ENCODE measurements around the gene SMAD6.
A peak's percentile ranks its signal among the peaks of the same experiment; 100 is the strongest.

Gene SMAD6

GRCh38 chr15:66702035-66702786 is at the start of gene SMAD6:
Gene SMAD6, plus strand, starts transcription at chr15:66702236. Its CDS starts 1,023 bp downstream, at chr15:66703259.
- peak; percentile 88 for DNase-seq

GRCh38 chr15:66652806-66653205 is 49.2 kb upstream of the SMAD6 start:
- no peak for DNase-seq

- DNase-seq: no peak
Observed at GRCh38 chr15:66653398-66653797, 48.6 kb upstream of the SMAD6 start.

- no peak for DNase-seq
Observed at GRCh38 chr15:66653852-66654251, 48.2 kb upstream of the SMAD6 start.

GRCh38 chr15:66654361-66654738 is 47.7 kb upstream of the SMAD6 start:
- DNase-seq: no peak

- peak; percentile 20 for DNase-seq
Observed at GRCh38 chr15:66654739-66655375, 47.2 kb upstream of the SMAD6 start.

- DNase-seq: no peak
Observed at GRCh38 chr15:66655511-66655910, 46.5 kb upstream of the SMAD6 start.

GRCh38 chr15:66655997-66656396 is 46.0 kb upstream of the SMAD6 start:
- DNase-seq: no peak

GRCh38 chr15:66657185-66658020 is 44.6 kb upstream of the SMAD6 start:
- no peak for DNase-seq

- no peak for DNase-seq
Observed at GRCh38 chr15:66658044-66658443, 44.0 kb upstream of the SMAD6 start.

GRCh38 chr15:66658855-66659254 is 43.2 kb upstream of the SMAD6 start:
- DNase-seq: no peak

GRCh38 chr15:66659384-66659783 is 42.7 kb upstream of the SMAD6 start:
- no peak for DNase-seq

- no peak for DNase-seq
Observed at GRCh38 chr15:66661432-66662096, 40.5 kb upstream of the SMAD6 start.

- DNase-seq: no peak
Observed at GRCh38 chr15:66662522-66662921, 39.5 kb upstream of the SMAD6 start.

GRCh38 chr15:66663664-66664063 is 38.4 kb upstream of the SMAD6 start:
- DNase-seq: no peak

- DNase-seq: no peak
Observed at GRCh38 chr15:66670175-66670574, 31.9 kb upstream of the SMAD6 start.

- DNase-seq: no peak
Observed at GRCh38 chr15:66670762-66671580, 31.1 kb upstream of the SMAD6 start.

GRCh38 chr15:66672867-66673266 is 29.2 kb upstream of the SMAD6 start:
- DNase-seq: no peak

GRCh38 chr15:66673410-66674322 is 28.4 kb upstream of the SMAD6 start:
- peak; percentile 45 for DNase-seq

- DNase-seq: no peak
Observed at GRCh38 chr15:66674756-66675155, 27.3 kb upstream of the SMAD6 start.

GRCh38 chr15:66675446-66675845 is 26.6 kb upstream of the SMAD6 start:
- no peak for DNase-seq

Measured in activated CD4-positive, alpha-beta T cell treated with anti-CD3 and anti-CD28 coated beads, Interleukin-10, Interleukin-2, amounts not matched to agents 100 ng/mL and 50 ng/mL, durations not matched to agents 16 hours and 8 hours (primary cell).